HUDEP-2 (cell line): Measurements from ENCODE around the gene ACTR1A.
"Not testable (repeated sequence)": the region's sequence is repeated elsewhere in the genome, so short reads cannot be mapped to it uniquely, and the experiment has no call there.

ENCODE experiments used
- DNase-seq, 76 experiments: peaks; one replicate each; lab custom pipeline; 2025; ENCODE audit not compliant: unreplicated experiment in 76 of 76; lab: John Stamatoyannopoulos, UW

Gene ACTR1A

GRCh38 chr10:102457591-102458150, 44.8 kb downstream of the ACTR1A start:
- no peak for DNase-seq

- DNase-seq = peak in 11 of 76 experiments; percentile 12 to 49 (median 27)
These were observed 46.5 kb downstream of the ACTR1A start for GRCh38 chr10:102455893-102456471.

- not testable (repeated sequence) for DNase-seq
These were observed 47.6 kb downstream of the ACTR1A start for GRCh38 chr10:102454662-102455487.

- DNase-seq = no peak
These were observed 49.0 kb downstream of the ACTR1A start for GRCh38 chr10:102453502-102453901.

GRCh38 chr10:102452672-102453340, 49.7 kb downstream of the ACTR1A start:
- DNase-seq = peak in 25 of 76 experiments; percentile 11 to 65 (median 29)

GRCh38 chr10:102451105-102451969, 51.2 kb downstream of the ACTR1A start, which contains the start of gene C10orf95:
C10orf95 (minus strand) TSS chr10:102451543; CDS start chr10:102451093, 450 bp downstream.
- DNase-seq = no peak

GRCh38 chr10:102450374-102451104, 52.0 kb downstream of the ACTR1A start:
- DNase-seq = peak in 65 of 76 experiments; percentile 13 to 77 (median 60)

- peak in 2 of 76 experiments; percentile 52 to 70 for DNase-seq
These were observed 52.5 kb downstream of the ACTR1A start for GRCh38 chr10:102450124-102450373.

GRCh38 chr10:102449321-102450123, 53.0 kb downstream of the ACTR1A start:
- DNase-seq = peak in 75 of 76 experiments; percentile 22 to 90 (median 79)

- no peak for DNase-seq
These were observed 57.7 kb downstream of the ACTR1A start for GRCh38 chr10:102444851-102445250.

GRCh38 chr10:102438374-102438773, 64.1 kb downstream of the ACTR1A start:
- DNase-seq = no peak

GRCh38 chr10:102437515-102437914, 65.0 kb downstream of the ACTR1A start:
- DNase-seq = peak in 8 of 76 experiments; percentile 7 to 41 (median 16)

- DNase-seq = peak in 2 of 76 experiments; percentile 13 to 18
These were observed 66.2 kb downstream of the ACTR1A start for GRCh38 chr10:102436312-102436711.

- DNase-seq = peak in 67 of 76 experiments; percentile 7 to 86 (median 61)
These were observed 66.8 kb downstream of the ACTR1A start for GRCh38 chr10:102435529-102436233.

- DNase-seq = no peak
These were observed 67.4 kb downstream of the ACTR1A start for GRCh38 chr10:102435133-102435497.

- no peak for DNase-seq
These were observed 67.9 kb downstream of the ACTR1A start for GRCh38 chr10:102434394-102435132.

GRCh38 chr10:102433619-102434046, 68.9 kb downstream of the ACTR1A start:
- DNase-seq = peak in 2 of 76 experiments; percentile 6 to 20
